Measurements from ENCODE around the gene ANKRD40. TPM values are rescaled to one million over a fixed set of nuclear protein-coding genes. Genes with fewer than 3 reads are reported as not detected.

The ANKRD40 gene
- polyA plus RNA-seq (2012; ENCODE audit: low read depth, missing spikeins) = 4.9 TPM

DNA sequence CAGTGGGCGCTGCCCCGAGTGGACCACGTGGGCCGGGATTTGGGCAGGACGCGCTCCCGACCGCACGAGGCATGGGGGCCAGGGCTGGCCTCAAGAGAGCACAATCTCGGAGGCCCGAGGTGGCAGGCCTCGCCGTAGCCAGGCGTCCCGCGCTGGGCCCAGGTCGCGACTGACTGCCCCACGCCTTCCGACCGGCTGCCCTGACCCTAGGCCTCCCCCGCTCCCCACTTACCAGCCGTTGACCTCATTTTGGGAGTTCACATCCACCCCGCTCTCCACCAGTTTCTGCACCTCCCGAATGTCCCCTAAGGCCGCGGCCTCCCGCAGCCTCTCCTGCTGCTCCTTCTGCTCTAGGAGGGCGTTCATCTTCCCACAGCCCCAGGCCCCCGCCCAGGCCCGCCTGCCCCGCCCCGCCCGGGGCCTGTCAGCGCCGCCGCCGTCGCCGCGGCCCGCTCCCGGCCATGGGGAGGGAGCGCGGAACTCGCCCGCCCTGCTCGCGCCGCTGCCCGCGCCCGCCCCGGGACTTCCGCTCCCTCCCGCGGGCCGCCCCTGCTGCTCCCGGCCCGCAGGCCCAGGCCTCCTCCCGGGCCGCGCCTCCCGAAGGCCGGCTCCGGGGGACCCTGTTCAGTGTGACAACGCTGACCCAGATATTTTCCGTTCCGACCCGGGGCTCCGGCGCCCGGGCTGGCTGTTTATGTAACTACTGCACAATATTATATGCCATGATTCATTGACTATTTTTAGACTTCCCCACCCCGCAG lies at the start of gene ANKRD40:
TSS of gene ANKRD40 (minus strand) at position 626 of the 761 bp plus-strand sequence. CDS start at position 366, 260 bp downstream.
- DNase-seq (ENCODE audit: insufficient read length, low spot score) (peak; percentile 69), FAIRE-seq (peak; percentile 31)
- TF ChIP-seq TAF1 (IDR thresholded peaks at IDR 0.05; ENCODE audit: low read depth, low read length) (peak; percentile 82), POLR2AphosphoS5 (IDR thresholded peaks at IDR 0.05; ENCODE audit: low read depth, low read length) (no peak), PAX5 (IDR thresholded peaks at IDR 0.05; ENCODE audit: insufficient read depth, low read length, severe bottlenecking) (no peak), SPI1 (IDR thresholded peaks at IDR 0.05; ENCODE audit: low read depth, low read length) (no peak), POLR2A (IDR thresholded peaks at IDR 0.05; ENCODE audit: low read depth, low read length) (peak; percentile 36; the same call in 1 of the 2 replicates), POU2F2 (IDR thresholded peaks at IDR 0.05; ENCODE audit: low read depth, low read length) (peak; percentile 10; the same call in 1 of the 2 replicates)

GRCh38 chr17:50754521-50754920 lies 46.8 kb upstream of the ANKRD40 start:
- DNase-seq (ENCODE audit: insufficient read length, low spot score) (no peak), FAIRE-seq (peak; percentile 54)
- TF ChIP-seq SPI1 (IDR thresholded peaks at IDR 0.05; ENCODE audit: low read depth, low read length) = no peak
- TF ChIP-seq PAX5 (IDR thresholded peaks at IDR 0.05; ENCODE audit: insufficient read depth, low read length, severe bottlenecking) = no peak
- TF ChIP-seq POLR2AphosphoS5 (IDR thresholded peaks at IDR 0.05; ENCODE audit: low read depth, low read length) = no peak
- TF ChIP-seq POU2F2 (IDR thresholded peaks at IDR 0.05; ENCODE audit: low read depth, low read length) = no peak
- TF ChIP-seq POLR2A (IDR thresholded peaks at IDR 0.05; ENCODE audit: low read depth, low read length) = no peak
- TF ChIP-seq TAF1 (IDR thresholded peaks at IDR 0.05; ENCODE audit: low read depth, low read length) = no peak

DNA sequence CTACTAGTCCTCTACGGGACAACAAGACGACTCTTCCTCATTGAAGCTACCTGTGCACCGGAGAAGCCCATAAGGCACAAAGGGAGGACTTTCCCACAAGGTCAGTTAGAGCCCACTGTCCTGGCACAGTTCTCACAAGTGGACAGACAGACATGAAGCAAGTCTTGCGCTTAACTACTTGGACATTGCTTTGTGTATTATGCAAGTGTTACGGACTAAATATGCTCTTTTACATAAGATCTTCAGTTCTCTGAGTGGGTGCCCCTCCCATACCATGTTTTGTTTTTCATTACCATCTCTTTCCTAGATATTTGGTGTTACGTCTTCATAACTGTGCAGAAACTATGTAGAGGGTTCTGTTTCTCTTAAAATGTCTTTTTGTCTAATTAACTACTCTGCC lies 41.5 kb upstream of the ANKRD40 start:
- no peak for TF ChIP-seq POU2F2 (IDR thresholded peaks at IDR 0.05; ENCODE audit: low read depth, low read length)
- no peak for TF ChIP-seq POLR2AphosphoS5 (IDR thresholded peaks at IDR 0.05; ENCODE audit: low read depth, low read length)
- no peak for TF ChIP-seq TAF1 (IDR thresholded peaks at IDR 0.05; ENCODE audit: low read depth, low read length)
- TF ChIP-seq POLR2A (IDR thresholded peaks at IDR 0.05; ENCODE audit: low read depth, low read length) = no peak
- TF ChIP-seq SPI1 (IDR thresholded peaks at IDR 0.05; ENCODE audit: low read depth, low read length) = no peak
- no peak for TF ChIP-seq PAX5 (IDR thresholded peaks at IDR 0.05; ENCODE audit: insufficient read depth, low read length, severe bottlenecking)
- DNase-seq (ENCODE audit: insufficient read length, low spot score) (no peak), FAIRE-seq (no peak)

DNA sequence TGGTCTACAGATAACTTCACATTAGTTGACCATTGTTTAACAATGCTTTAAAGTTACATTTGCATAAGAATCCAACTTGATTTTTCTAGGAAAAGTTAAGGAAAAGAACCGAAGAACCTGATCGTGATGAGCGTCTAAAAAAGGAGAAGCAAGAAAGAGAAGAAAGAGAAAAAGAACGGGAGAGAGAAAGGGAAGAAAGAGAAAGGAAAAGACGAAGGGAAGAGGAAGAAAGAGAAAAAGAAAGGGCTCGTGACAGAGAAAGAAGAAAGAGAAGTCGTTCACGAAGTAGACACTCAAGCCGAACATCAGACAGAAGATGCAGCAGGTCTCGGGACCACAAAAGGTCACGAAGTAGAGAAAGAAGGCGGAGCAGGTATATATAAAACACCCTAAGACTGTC lies 37.9 kb upstream of the ANKRD40 start:
- no peak for TF ChIP-seq TAF1 (IDR thresholded peaks at IDR 0.05; ENCODE audit: low read depth, low read length)
- TF ChIP-seq PAX5 (IDR thresholded peaks at IDR 0.05; ENCODE audit: insufficient read depth, low read length, severe bottlenecking) = no peak
- TF ChIP-seq SPI1 (IDR thresholded peaks at IDR 0.05; ENCODE audit: low read depth, low read length) = no peak
- TF ChIP-seq POLR2AphosphoS5 (IDR thresholded peaks at IDR 0.05; ENCODE audit: low read depth, low read length) = no peak
- FAIRE-seq (no peak), DNase-seq (ENCODE audit: insufficient read length, low spot score) (no peak)

- TF ChIP-seq POLR2AphosphoS5 (IDR thresholded peaks at IDR 0.05; ENCODE audit: low read depth, low read length) (no peak), TAF1 (IDR thresholded peaks at IDR 0.05; ENCODE audit: low read depth, low read length) (no peak), POU2F2 (IDR thresholded peaks at IDR 0.05; ENCODE audit: low read depth, low read length) (no peak), SPI1 (IDR thresholded peaks at IDR 0.05; ENCODE audit: low read depth, low read length) (no peak), POLR2A (IDR thresholded peaks at IDR 0.05; ENCODE audit: low read depth, low read length) (no peak), PAX5 (IDR thresholded peaks at IDR 0.05; ENCODE audit: insufficient read depth, low read length, severe bottlenecking) (no peak)
- DNase-seq (ENCODE audit: insufficient read length, low spot score) (no peak), FAIRE-seq (no peak)
Measured at GRCh38 chr17:50739098-50739497, 31.4 kb upstream of the ANKRD40 start.

GRCh38 chr17:50737118-50737698 lies 29.5 kb upstream of the ANKRD40 start:
- TF ChIP-seq POLR2A (IDR thresholded peaks at IDR 0.05; ENCODE audit: low read depth, low read length) (no peak), SPI1 (IDR thresholded peaks at IDR 0.05; ENCODE audit: low read depth, low read length) (no peak)
- no peak for FAIRE-seq
- DNase-seq (ENCODE audit: insufficient read length, low spot score) = no peak

- no peak for TF ChIP-seq POLR2AphosphoS5 (IDR thresholded peaks at IDR 0.05; ENCODE audit: low read depth, low read length)
- no peak for TF ChIP-seq POLR2A (IDR thresholded peaks at IDR 0.05; ENCODE audit: low read depth, low read length)
- TF ChIP-seq POU2F2 (IDR thresholded peaks at IDR 0.05; ENCODE audit: low read depth, low read length) = no peak
- no peak for TF ChIP-seq PAX5 (IDR thresholded peaks at IDR 0.05; ENCODE audit: insufficient read depth, low read length, severe bottlenecking)
- DNase-seq (ENCODE audit: insufficient read length, low spot score) (no peak), FAIRE-seq (no peak)
Measured at GRCh38 chr17:50735287-50735686, 27.6 kb upstream of the ANKRD40 start.

DNA sequence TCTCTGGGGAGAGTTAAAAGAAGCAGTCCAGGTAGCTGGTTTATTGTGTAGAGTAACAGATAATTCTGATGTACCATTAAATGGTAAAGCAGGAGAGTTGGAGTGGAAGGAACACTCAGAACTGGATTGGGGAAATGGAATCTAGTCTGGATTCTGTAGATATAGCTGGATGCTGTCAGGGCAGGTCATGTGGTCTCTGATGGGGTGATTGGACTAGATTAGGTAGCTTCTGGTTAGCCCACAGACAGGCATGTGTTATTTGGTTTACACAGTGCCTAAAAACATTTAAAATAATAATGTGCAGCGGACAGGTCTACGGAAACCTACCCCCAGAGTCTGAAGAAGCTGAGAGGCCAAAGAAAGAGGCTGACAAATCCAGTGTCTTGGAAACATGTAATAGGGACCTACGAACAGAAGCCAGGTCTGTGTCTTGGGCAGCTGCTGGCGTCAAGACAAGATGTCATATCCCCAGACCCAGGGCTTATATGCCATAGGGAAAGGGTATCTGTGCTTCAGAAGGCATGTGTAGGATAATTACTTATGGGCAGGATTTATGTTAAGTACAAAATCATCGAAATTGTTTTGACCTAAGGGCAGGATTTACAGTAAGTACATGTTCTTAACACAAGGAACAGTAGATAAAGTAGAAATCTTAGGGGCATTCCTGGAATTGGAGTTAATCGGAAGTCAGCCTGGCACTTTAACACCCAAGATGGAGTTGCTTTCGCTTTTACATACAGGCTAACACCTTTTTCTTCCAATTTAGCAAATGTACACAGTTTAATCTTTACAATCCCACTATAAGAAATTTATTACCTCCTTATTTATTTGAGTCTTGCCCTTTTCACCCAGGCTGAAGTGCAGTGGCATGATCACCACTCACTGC lies 24.1 kb upstream of the ANKRD40 start:
- TF ChIP-seq TAF1 (IDR thresholded peaks at IDR 0.05; ENCODE audit: low read depth, low read length) (no peak), POU2F2 (IDR thresholded peaks at IDR 0.05; ENCODE audit: low read depth, low read length) (no peak), PAX5 (IDR thresholded peaks at IDR 0.05; ENCODE audit: insufficient read depth, low read length, severe bottlenecking) (no peak), POLR2A (IDR thresholded peaks at IDR 0.05; ENCODE audit: low read depth, low read length) (no peak), POLR2AphosphoS5 (IDR thresholded peaks at IDR 0.05; ENCODE audit: low read depth, low read length) (no peak), SPI1 (IDR thresholded peaks at IDR 0.05; ENCODE audit: low read depth, low read length) (no peak)
- no peak for DNase-seq (ENCODE audit: insufficient read length, low spot score)
- FAIRE-seq = no peak

All from GM12891 (cell line).